HEK293 (cell line): ENCODE data around the gene EGFR.

ENCODE experiments used
- CTCF ChIA-PET: fragments of 350-600 bp; formaldehyde crosslinking; extraction: SDS; loops from one replicate; lab custom pipeline; 2021; ENCODE audit warnings: antibody characterized with exemption; lab: Yijun Ruan, JAX
- POLR2A ChIA-PET: fragments of 300-600 bp; formaldehyde crosslinking; extraction: SDS; loops from one replicate; lab custom pipeline; 2020; ENCODE audit warnings: antibody characterized with exemption, inconsistent platforms; lab: Yijun Ruan, JAX
- H3K27ac ChIP-seq: fragments of 200-500 bp; sonication (Bioruptor generic); 2 replicates; pipeline ENCODE4 v1.5.1; 2014; ENCODE audit warnings: low read depth, low read length, control low read depth, inconsistent platforms; ENCODE audit errors: extremely low read depth
- H3K36me3 ChIP-seq, 2 experiments: fragments of 200-500 bp in 1 of 2; sonication (Bioruptor generic) in 1 of 2; 1 replicate in 1 of 2; 2 replicates in 1 of 2; pipeline ENCODE4 v1.5.1; 2014 to 2017; ENCODE audit warnings: inconsistent platforms in 2 of 2, low read length in 2 of 2; ENCODE audit not compliant: control insufficient read depth in 2 of 2, insufficient read depth in 1 of 2
- H3K4me1 ChIP-seq: fragments of 200-500 bp; sonication (Bioruptor generic); 2 replicates; pipeline ENCODE4 v1.5.1; 2014; ENCODE audit warnings: mild to moderate bottlenecking, low read length, inconsistent platforms; ENCODE audit not compliant: control insufficient read depth, insufficient read depth
- H3K4me3 ChIP-seq: 2 replicates; pipeline ENCODE4 v1.5.1; 2011; ENCODE audit warnings: low read depth, mild to moderate bottlenecking, control low read depth, low read length, moderate library complexity
- H3K9me3 ChIP-seq: fragments of 200-500 bp; sonication (Bioruptor generic); 2 replicates; pipeline ENCODE4 v1.5.1; 2014; ENCODE audit warnings: low read depth, low read length, inconsistent platforms; ENCODE audit not compliant: control insufficient read depth, insufficient read depth
- CTCF ChIP-seq: fragments of 450-650 bp; formaldehyde crosslinking; IDR thresholded peaks from 2 replicates; pipeline ENCODE4 v1.5.1; 2016; ENCODE audit warnings: missing biosample characterization, missing genetic modification characterization
- GFI1B ChIP-seq: fragments of 450-650 bp; formaldehyde crosslinking; IDR thresholded peaks from 2 replicates; pipeline ENCODE4 v1.5.1; 2016; ENCODE audit warnings: missing biosample characterization, missing genetic modification characterization
- KLF7 ChIP-seq: fragments of 450-650 bp; formaldehyde crosslinking; IDR thresholded peaks from 2 replicates; pipeline ENCODE4 v1.5.1; 2016; ENCODE audit warnings: missing biosample characterization, missing genetic modification characterization, borderline replicate concordance
- OVOL3 ChIP-seq: fragments of 450-650 bp; formaldehyde crosslinking; IDR thresholded peaks from 2 replicates; pipeline ENCODE4 v1.5.1; 2016; ENCODE audit warnings: missing biosample characterization, missing genetic modification characterization
- SETDB1 ChIP-seq: IDR thresholded peaks from one replicate; pipeline ENCODE4 v1.6.1; 2017; ENCODE audit warnings: mild to moderate bottlenecking, low read length, moderate library complexity, mixed read lengths; ENCODE audit not compliant: insufficient read length
- TCF7L2 ChIP-seq: IDR thresholded peaks from 2 replicates; pipeline ENCODE4 v1.6.1; 2011; ENCODE audit warnings: low read depth, mild to moderate bottlenecking, inconsistent platforms, low read length, moderate library complexity, borderline replicate concordance
- YY2 ChIP-seq: fragments of 450-650 bp; formaldehyde crosslinking; IDR thresholded peaks from 2 replicates; pipeline ENCODE4 v1.5.1; 2016; ENCODE audit warnings: missing biosample characterization, missing genetic modification characterization
- ZBTB48 ChIP-seq: fragments of 450-650 bp; formaldehyde crosslinking; IDR thresholded peaks from 2 replicates; pipeline ENCODE4 v1.5.1; 2016; ENCODE audit warnings: missing biosample characterization, missing genetic modification characterization
- ZBTB8A ChIP-seq: fragments of 450-650 bp; formaldehyde crosslinking; IDR thresholded peaks from 2 replicates; pipeline ENCODE4 v1.5.1; 2016; ENCODE audit warnings: missing biosample characterization, missing genetic modification characterization
- ZNF121 ChIP-seq: fragments of 450-650 bp; formaldehyde crosslinking; IDR thresholded peaks from 2 replicates; pipeline ENCODE4 v1.5.1; 2016; ENCODE audit warnings: missing biosample characterization, missing genetic modification characterization
- ZNF157 ChIP-seq: fragments of 450-650 bp; formaldehyde crosslinking; IDR thresholded peaks from 2 replicates; pipeline ENCODE4 v1.5.1; 2016; ENCODE audit warnings: missing biosample characterization, missing genetic modification characterization
- ZNF211 ChIP-seq: fragments of 450-650 bp; formaldehyde crosslinking; IDR thresholded peaks from 2 replicates; pipeline ENCODE4 v1.5.1; 2016; ENCODE audit warnings: low read depth, missing biosample characterization, missing genetic modification characterization
- ZNF324 ChIP-seq: fragments of 450-650 bp; formaldehyde crosslinking; IDR thresholded peaks from 2 replicates; pipeline ENCODE4 v1.5.1; 2016; ENCODE audit warnings: missing biosample characterization, missing genetic modification characterization
- ZNF501 ChIP-seq: fragments of 450-650 bp; formaldehyde crosslinking; IDR thresholded peaks from 2 replicates; pipeline ENCODE4 v1.5.1; 2016; ENCODE audit warnings: missing biosample characterization, missing genetic modification characterization
- ZNF514 ChIP-seq: fragments of 450-650 bp; formaldehyde crosslinking; IDR thresholded peaks from 2 replicates; pipeline ENCODE4 v1.5.1; 2016; ENCODE audit warnings: missing biosample characterization, missing genetic modification characterization
- ZNF596 ChIP-seq: fragments of 450-650 bp; IDR thresholded peaks from 2 replicates; pipeline ENCODE4 v1.5.0; 2018; ENCODE audit warnings: missing biosample characterization, mild to moderate bottlenecking, missing genetic modification characterization, moderate library complexity
- ZNF791 ChIP-seq: fragments of 450-650 bp; formaldehyde crosslinking; IDR thresholded peaks from 2 replicates; pipeline ENCODE4 v1.5.1; 2016; ENCODE audit warnings: missing biosample characterization, missing genetic modification characterization
- ZNF792 ChIP-seq: fragments of 450-650 bp; formaldehyde crosslinking; IDR thresholded peaks from 2 replicates; pipeline ENCODE4 v1.5.1; 2016; ENCODE audit warnings: missing biosample characterization, missing genetic modification characterization
- ZSCAN23 ChIP-seq: fragments of 450-650 bp; formaldehyde crosslinking; IDR thresholded peaks from 2 replicates; pipeline ENCODE4 v1.5.1; 2016; ENCODE audit warnings: missing biosample characterization, missing genetic modification characterization
- TF ChIP-seq, protein P1 (sequence below): fragments of 450-650 bp; formaldehyde crosslinking; IDR thresholded peaks from 2 replicates; pipeline ENCODE4; 2016; ENCODE audit warnings: missing biosample characterization, missing genetic modification characterization
- TF ChIP-seq, protein P2 (sequence below): IDR thresholded peaks from 2 replicates; pipeline ENCODE4 v1.6.1; 2011; ENCODE audit warnings: mild to moderate bottlenecking, low read depth, low read length, borderline replicate concordance

EGFR gene

DNA sequence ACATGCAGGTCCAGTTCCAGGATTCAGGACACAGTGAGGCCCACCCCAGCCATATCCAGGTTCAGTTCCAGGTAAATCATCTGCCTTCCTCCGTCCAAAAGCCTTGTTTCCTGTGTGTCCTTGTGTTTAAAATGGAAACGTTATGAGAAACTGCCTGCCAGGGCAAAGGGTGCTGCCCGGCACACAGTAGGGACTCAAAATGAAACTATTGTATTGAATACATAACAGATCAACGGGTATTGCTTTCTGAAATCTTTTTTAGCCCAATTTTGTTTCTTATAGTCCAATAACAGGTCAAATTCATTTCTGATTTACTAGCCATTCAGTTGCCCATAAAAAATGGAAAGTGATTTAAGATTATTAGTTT is 115.5 kb downstream of the EGFR start:
- peaks cover 12% of the 10 kb centered on the region for H3K4me1 ChIP-seq
- H3K27ac ChIP-seq = no peak overlapping the region
- CTCF ChIA-PET = no interaction called here
- H3K36me3 ChIP-seq = no peaks in the 10 kb centered on the region
- H3K9me3 ChIP-seq = no peaks in the 10 kb centered on the region
- no peak for TF ChIP-seq GFI1B (tag by site-specific recombination)
- TF ChIP-seq ZNF791 (tag by site-specific recombination) = no peak
- TF ChIP-seq ZNF596 (tag by site-specific recombination) = no peak
- TF ChIP-seq ZNF157 (tag by site-specific recombination) = no peak
- no peak for TF ChIP-seq ZNF514 (tag by site-specific recombination)
- no peak for TF ChIP-seq SETDB1
- TF ChIP-seq, protein P1, sequence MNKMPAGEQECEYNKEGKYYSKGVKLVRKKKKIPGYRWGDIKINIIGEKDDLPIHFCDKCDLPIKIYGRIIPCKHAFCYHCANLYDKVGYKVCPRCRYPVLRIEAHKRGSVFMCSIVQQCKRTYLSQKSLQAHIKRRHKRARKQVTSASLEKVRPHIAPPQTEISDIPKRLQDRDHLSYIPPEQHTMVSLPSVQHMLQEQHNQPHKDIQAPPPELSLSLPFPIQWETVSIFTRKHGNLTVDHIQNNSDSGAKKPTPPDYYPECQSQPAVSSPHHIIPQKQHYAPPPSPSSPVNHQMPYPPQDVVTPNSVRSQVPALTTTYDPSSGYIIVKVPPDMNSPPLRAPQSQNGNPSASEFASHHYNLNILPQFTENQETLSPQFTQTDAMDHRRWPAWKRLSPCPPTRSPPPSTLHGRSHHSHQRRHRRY = no peak
- no peak for TF ChIP-seq CTCF (tag by site-specific recombination)
- TF ChIP-seq TCF7L2 = no peak
- POLR2A ChIA-PET = no interaction called here
- no peak overlapping the region for H3K4me3 ChIP-seq

DNA sequence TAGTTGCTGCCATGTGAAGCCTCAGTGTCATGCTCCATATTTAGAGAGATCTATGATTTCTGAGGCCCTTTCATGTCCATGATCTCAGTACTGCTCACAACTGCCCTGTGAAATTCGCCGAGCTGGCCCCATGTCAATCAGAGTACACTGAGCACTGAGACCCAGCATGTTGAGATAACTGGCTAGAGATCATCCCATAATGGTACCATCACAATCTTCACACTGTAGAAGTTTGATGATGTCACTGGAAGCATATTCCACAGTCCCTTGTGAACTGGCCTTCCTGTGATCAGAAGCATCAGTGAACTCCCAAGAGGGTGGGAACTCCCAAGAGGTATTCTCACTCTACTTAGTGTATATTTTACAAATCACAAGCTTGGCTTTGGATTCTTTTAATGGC is 116.0 kb downstream of the EGFR start:
- no peak overlapping the region for H3K27ac ChIP-seq
- H3K9me3 ChIP-seq = no peaks in the 10 kb centered on the region
- peaks cover 8% of the 10 kb centered on the region for H3K4me1 ChIP-seq
- TF ChIP-seq ZNF324 = no peak
- TF ChIP-seq ZBTB48 (tag by site-specific recombination) = no peak
- TF ChIP-seq ZNF211 = no peak
- TF ChIP-seq, protein P2, sequence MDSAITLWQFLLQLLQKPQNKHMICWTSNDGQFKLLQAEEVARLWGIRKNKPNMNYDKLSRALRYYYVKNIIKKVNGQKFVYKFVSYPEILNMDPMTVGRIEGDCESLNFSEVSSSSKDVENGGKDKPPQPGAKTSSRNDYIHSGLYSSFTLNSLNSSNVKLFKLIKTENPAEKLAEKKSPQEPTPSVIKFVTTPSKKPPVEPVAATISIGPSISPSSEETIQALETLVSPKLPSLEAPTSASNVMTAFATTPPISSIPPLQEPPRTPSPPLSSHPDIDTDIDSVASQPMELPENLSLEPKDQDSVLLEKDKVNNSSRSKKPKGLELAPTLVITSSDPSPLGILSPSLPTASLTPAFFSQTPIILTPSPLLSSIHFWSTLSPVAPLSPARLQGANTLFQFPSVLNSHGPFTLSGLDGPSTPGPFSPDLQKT = no peak
- no peak for TF ChIP-seq ZBTB8A
- CTCF ChIA-PET = no interaction called here
- H3K4me3 ChIP-seq = no peak overlapping the region
- POLR2A ChIA-PET = no interaction called here
- H3K36me3 ChIP-seq = no peaks in the 10 kb centered on the region

DNA sequence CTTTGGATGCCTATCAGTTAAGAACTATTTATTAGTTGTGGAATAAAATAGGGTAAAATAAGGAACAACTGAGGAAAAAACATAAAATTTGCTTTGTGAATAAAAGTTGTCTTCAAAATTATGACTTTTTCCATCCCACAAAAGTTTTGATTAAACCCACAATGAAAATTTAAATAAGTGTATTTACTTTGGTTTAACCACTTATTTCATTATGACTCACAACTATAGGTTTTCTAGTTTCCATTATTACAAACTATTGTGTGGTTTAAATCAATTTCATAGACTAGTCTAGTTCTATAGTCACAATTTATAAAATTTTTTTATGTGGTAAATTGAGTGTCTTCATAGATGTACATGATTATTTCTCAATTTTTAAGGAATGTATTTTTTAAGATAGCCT is 116.6 kb downstream of the EGFR start:
- ChIA-PET CTCF (no interaction called here), POLR2A (no interaction called here)
- Histone ChIP-seq H3K4me3 (no peak overlapping the region), H3K4me1 (peaks cover 1% of the 10 kb centered on the region; the same call in 1 of the 2 replicates), H3K36me3 (no peaks in the 10 kb centered on the region), H3K9me3 (no peaks in the 10 kb centered on the region), H3K27ac (no peak overlapping the region)
- TF ChIP-seq ZNF501 (tag by site-specific recombination) (no peak), ZSCAN23 (tag by site-specific recombination) (no peak), KLF7 (no peak), OVOL3 (no peak), ZNF792 (no peak), ZNF121 (tag by site-specific recombination) (no peak), YY2 (tag by site-specific recombination) (no peak)
